Measurements from ENCODE around the gene HLCS.

DNA sequence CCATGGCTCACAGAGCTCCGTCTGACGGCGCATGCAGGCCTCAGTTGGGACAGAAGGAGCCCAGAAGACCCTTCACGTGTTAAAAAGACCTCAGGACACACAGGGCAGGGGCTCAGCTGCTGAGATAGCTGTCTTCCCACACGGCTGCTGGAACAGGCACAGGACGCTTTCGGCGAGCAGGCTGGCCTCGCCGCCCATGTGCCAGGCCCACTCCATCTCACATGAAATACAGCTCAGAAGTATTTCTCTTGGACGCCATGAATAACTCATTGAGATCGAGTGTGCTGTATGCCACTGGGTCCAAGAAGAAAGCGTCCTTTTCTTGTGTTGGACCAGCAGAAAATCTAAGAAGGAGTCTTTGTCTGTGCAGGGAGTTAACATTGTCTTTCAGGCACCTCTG lies 198.0 kb downstream of the HLCS start:
- TF ChIP-seq, protein P1, sequence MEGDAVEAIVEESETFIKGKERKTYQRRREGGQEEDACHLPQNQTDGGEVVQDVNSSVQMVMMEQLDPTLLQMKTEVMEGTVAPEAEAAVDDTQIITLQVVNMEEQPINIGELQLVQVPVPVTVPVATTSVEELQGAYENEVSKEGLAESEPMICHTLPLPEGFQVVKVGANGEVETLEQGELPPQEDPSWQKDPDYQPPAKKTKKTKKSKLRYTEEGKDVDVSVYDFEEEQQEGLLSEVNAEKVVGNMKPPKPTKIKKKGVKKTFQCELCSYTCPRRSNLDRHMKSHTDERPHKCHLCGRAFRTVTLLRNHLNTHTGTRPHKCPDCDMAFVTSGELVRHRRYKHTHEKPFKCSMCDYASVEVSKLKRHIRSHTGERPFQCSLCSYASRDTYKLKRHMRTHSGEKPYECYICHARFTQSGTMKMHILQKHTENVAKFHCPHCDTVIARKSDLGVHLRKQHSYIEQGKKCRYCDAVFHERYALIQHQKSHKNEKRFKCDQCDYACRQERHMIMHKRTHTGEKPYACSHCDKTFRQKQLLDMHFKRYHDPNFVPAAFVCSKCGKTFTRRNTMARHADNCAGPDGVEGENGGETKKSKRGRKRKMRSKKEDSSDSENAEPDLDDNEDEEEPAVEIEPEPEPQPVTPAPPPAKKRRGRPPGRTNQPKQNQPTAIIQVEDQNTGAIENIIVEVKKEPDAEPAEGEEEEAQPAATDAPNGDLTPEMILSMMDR (IDR thresholded peaks at IDR 0.05): no peak
- TF ChIP-seq POLR2AphosphoS5 (IDR thresholded peaks at IDR 0.05; ENCODE audit: insufficient read depth in 1 of 2, low read depth in 1 of 2): no peak
